Body of pancreas (tissue), 4 donors: ENCODE data around the gene RNLS. TPM values are rescaled to one million over a fixed set of nuclear protein-coding genes. Genes with fewer than 3 reads are reported as not detected.

Source experiments
- ATAC-seq: fragments of 150-250 bp; one replicate; pipeline ENCODE4 v1.9.1; 2016
- DNase-seq, 4 donors: peaks; one replicate each; pipeline ENCODE4 v3.0.0-alpha.2; 2019
- H3K27ac ChIP-seq, 4 donors: fragments of 200-600 bp; sonication (generic); 1 replicate in 3 of 4; 2 replicates in 1 of 4; pipeline versions ENCODE4 v1.5.1 to v1.6.1; 2016 to 2019; ENCODE audit warnings: mild to moderate bottlenecking in 1 of 4, mixed read lengths in 1 of 4, moderate library complexity in 1 of 4
- H3K27me3 ChIP-seq, 2 donors: fragments of 200-600 bp; sonication (generic); one replicate each; pipeline ENCODE4 v1.6.0; 2016; ENCODE audit warnings: mild to moderate bottlenecking in 1 of 2
- H3K36me3 ChIP-seq, 2 donors: fragments of 200-600 bp; sonication (generic); replicated peaks in 1 of 2; 2 replicates each; pipeline ENCODE4 v1.5.1; 2016; ENCODE audit warnings: low read depth in 2 of 2; ENCODE audit not compliant: insufficient read depth in 1 of 2
- H3K4me1 ChIP-seq: fragments of 200-600 bp; sonication (generic); one replicate; pipeline ENCODE4 v1.6.0; 2016
- H3K4me3 ChIP-seq, 2 donors: fragments of 200-600 bp; sonication (generic); 1 replicate in 1 of 2; 2 replicates in 1 of 2; pipeline ENCODE4 v1.5.1; 2016 to 2019
- H3K9me3 ChIP-seq, 3 donors: fragments of 200-600 bp; sonication (generic); 1 replicate in 2 of 3; 2 replicates in 1 of 3; pipeline ENCODE4 v1.5.1; 2016
- POLR2A ChIP-seq, 3 donors: fragments of 450-650 bp; IDR thresholded peaks; one replicate each; pipeline ENCODE4 v1.6.1; 2016; ENCODE audit warnings: antibody characterized with exemption in 3 of 3, mild to moderate bottlenecking in 2 of 3
- WGBS, 2 donors: methylation state at CpG; one replicate each; pipeline ENCODE4 v1.1.5; 2017; 5-methylcytosine and 5-hydroxymethylcytosine counted together
- intact Hi-C: fragments of 100-400 bp; cut with DNase I; formaldehyde crosslinking; loops from one replicate; pipeline ENCODE4 v1.15.1; 2023
- total RNA-seq, 2 donors: library from RNA; depleted of rRNA; stranded (reverse); fragments of >200 nt; gene quantifications; one replicate each; pipeline ENCODE4 v1.1.0, GENCODE V29; 2016
- TF ChIP-seq, protein P1 (sequence below), 7 experiments: fragments of 450-650 bp in 4 of 7; fragments of 200-600 bp in 3 of 7; sonication (generic) in 3 of 7; IDR thresholded peaks; one replicate each; pipeline ENCODE4 v1.5.1; 2016 to 2019; ENCODE audit warnings: antibody characterized with exemption in 7 of 7

The RNLS gene
- total RNA-seq, 2 donors from 2014 or later = 7.9 to 26.5 TPM

GRCh38 chr10:88249450-88249849 is 333.7 kb downstream of the RNLS start:
- Histone ChIP-seq H3K9me3 (no peaks in the 10 kb centered on the region), H3K4me1 (peaks cover 36% of the 10 kb centered on the region), H3K4me3 (no peak overlapping the region), H3K27me3 (no peaks in the 10 kb centered on the region), H3K27ac (no peak overlapping the region), H3K36me3 (no peaks in the 10 kb centered on the region)
- ATAC-seq (no peak), DNase-seq (no peak)
- intact Hi-C loops = no loop called here
- TF ChIP-seq POLR2A (IDR thresholded peaks at IDR 0.05) = no peak
- TF ChIP-seq, protein P1, sequence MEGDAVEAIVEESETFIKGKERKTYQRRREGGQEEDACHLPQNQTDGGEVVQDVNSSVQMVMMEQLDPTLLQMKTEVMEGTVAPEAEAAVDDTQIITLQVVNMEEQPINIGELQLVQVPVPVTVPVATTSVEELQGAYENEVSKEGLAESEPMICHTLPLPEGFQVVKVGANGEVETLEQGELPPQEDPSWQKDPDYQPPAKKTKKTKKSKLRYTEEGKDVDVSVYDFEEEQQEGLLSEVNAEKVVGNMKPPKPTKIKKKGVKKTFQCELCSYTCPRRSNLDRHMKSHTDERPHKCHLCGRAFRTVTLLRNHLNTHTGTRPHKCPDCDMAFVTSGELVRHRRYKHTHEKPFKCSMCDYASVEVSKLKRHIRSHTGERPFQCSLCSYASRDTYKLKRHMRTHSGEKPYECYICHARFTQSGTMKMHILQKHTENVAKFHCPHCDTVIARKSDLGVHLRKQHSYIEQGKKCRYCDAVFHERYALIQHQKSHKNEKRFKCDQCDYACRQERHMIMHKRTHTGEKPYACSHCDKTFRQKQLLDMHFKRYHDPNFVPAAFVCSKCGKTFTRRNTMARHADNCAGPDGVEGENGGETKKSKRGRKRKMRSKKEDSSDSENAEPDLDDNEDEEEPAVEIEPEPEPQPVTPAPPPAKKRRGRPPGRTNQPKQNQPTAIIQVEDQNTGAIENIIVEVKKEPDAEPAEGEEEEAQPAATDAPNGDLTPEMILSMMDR (IDR thresholded peaks at IDR 0.05) = no peak
- WGBS, 2 donors = 93 to 95% methylated on average over 2 of the region's 2 CpGs

DNA sequence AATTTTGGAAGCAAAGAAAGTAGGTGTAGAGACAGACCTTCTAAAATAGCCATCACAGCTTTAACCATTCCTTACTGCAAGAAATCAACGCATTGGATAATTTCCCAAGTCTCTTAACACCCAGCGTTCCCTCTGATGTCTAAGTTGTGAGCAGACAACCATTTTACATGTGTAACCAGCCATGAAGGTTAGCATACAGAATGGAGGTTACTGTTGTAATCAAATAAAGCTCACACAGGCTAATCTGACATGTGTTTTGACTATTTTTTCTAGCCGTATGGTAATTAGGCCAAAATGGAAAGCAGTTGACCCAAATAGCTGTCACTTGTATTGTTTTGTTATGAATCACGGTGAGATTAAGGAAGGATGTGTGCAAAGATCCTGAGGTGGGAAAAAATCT is 336.4 kb downstream of the RNLS start:
- Histone ChIP-seq H3K36me3 (no peaks in the 10 kb centered on the region), H3K27me3 (no peaks in the 10 kb centered on the region), H3K4me3 (no peak overlapping the region), H3K4me1 (peaks cover 36% of the 10 kb centered on the region), H3K9me3 (no peaks in the 10 kb centered on the region), H3K27ac (no peak overlapping the region)
- DNase-seq (no peak), ATAC-seq (no peak)
- no peak for TF ChIP-seq POLR2A (IDR thresholded peaks at IDR 0.05)
- TF ChIP-seq, protein P1 (IDR thresholded peaks at IDR 0.05) = no peak
- intact Hi-C loops = no loop called here
- 88% methylated on average over 4 of the region's 4 CpGs for WGBS, 2 donors

- intact Hi-C loops = no loop called here
- H3K4me1 ChIP-seq = peaks cover 36% of the 10 kb centered on the region
- TF ChIP-seq, protein P1 (IDR thresholded peaks at IDR 0.05) = no peak
- TF ChIP-seq POLR2A (IDR thresholded peaks at IDR 0.05) = no peak
- H3K4me3 ChIP-seq = no peak overlapping the region
- H3K9me3 ChIP-seq = no peaks in the 10 kb centered on the region
- H3K27me3 ChIP-seq = no peaks in the 10 kb centered on the region
- DNase-seq = peak in 2 of 4 donors; percentile 19 to 28
- peak overlapping the region in 2 of 4 donors; percentile 16 to 26 for H3K27ac ChIP-seq
- no peaks in the 10 kb centered on the region for H3K36me3 ChIP-seq
- ATAC-seq = peak; percentile 37
- WGBS, 2 donors = 52 to 62% methylated on average over 4 of the region's 4 CpGs
These were observed 337.1 kb downstream of the RNLS start for GRCh38 chr10:88245974-88246511.

DNA sequence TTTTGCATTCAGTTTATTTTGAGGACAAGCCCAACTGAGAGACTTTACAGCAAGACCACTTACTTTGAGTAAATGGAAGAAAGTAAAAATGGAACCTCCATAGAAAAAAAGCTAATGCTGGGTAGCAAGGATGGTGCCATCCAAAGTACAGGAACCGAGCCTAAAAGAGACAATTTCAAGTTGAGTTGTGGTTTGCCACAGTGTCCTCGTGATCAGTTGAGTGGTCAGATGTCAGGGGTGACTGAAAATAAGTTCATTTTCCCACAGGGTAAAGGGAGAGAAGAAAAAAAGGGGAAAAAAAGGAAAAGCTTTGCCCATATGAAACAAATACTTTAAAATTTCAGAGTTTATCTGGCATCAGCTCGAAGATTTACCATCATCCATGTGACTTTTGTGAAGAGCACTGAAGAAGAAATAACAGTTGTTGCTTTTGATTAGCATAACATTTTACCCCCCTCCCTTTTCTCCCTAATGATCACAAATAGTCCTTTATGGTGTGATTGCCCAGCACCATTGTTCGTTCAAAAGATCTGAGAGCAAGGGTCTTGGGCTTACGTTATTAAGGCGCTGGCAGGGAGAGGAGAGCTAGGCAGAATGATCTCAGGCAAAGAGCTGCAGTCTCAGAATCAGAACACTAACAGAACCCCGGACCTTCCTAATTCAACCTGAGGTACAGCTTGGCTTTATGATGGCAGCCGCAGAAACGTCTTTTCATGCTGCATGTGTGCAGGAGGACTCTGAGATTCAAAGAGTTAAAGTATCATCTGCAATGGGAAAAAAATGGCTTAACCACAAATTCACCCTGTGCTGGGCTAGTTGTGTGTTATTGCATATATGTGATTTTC is 338.1 kb downstream of the RNLS start:
- H3K27me3 ChIP-seq = no peaks in the 10 kb centered on the region
- whole genome bisulfite sequencing, 2 donors = 90 to 93% methylated on average over 9 of the region's 9 CpGs
- ATAC-seq = no peak
- no peaks in the 10 kb centered on the region for H3K9me3 ChIP-seq
- peaks cover 42% of the 10 kb centered on the region for H3K4me1 ChIP-seq
- intact Hi-C loops = no loop called here
- TF ChIP-seq POLR2A (IDR thresholded peaks at IDR 0.05) = no peak
- TF ChIP-seq, protein P1 (IDR thresholded peaks at IDR 0.05) = no peak
- H3K27ac ChIP-seq = peak overlapping the region in 3 of 4 donors; percentile 80 to 91 (median 81)
- no peak overlapping the region for H3K4me3 ChIP-seq
- H3K36me3 ChIP-seq = no peaks in the 10 kb centered on the region
- no peak for DNase-seq
